ENCODE data around the gene DNAH1. TPM values are rescaled to one million over a fixed set of nuclear protein-coding genes. Genes with fewer than 3 reads are reported as not detected.

Gene DNAH1
- total and polyA plus RNA-seq, 10 donors = 4.9 to 35.8 (median 24.6) TPM

- intact Hi-C loops (cut with DNase I; ENCODE audit: low total_unique reads) = no loop called here
- no peak for DNase-seq
- H3K4me1 ChIP-seq = peaks cover 0 to 5% (median 0%) of the 10 kb centered on the region in 6 donors
- H3K27ac ChIP-seq = no peak overlapping the region
- H3K36me3 ChIP-seq = peaks cover 0 to 88% (median 45%) of the 10 kb centered on the region in 6 donors
- H3K27me3 ChIP-seq (replicated peaks in 1 of 7) = no peaks in the 10 kb centered on the region
- WGBS, 5 donors = 90 to 95% (median 94%) methylated on average over 9 of the region's 9 CpGs
- H3K4me3 ChIP-seq = no peak overlapping the region
- H3K9me3 ChIP-seq = no peaks in the 10 kb centered on the region
- no peak for TF ChIP-seq POLR2AphosphoS5 (IDR thresholded peaks at IDR 0.05)
- no peak for TF ChIP-seq CTCF (IDR thresholded peaks at IDR 0.05 in 8 of 11, conservative IDR thresholded peaks at IDR 0.05 in 3 of 11)
- TF ChIP-seq POLR2A (IDR thresholded peaks at IDR 0.05) = no peak
These were observed 72.8 kb downstream of the DNAH1 start for GRCh38 chr3:52388933-52389332.

GRCh38 chr3:52391096-52391495, 75.0 kb downstream of the DNAH1 start:
- TF ChIP-seq POLR2A (IDR thresholded peaks at IDR 0.05) = no peak
- TF ChIP-seq CTCF (IDR thresholded peaks at IDR 0.05 in 8 of 11, conservative IDR thresholded peaks at IDR 0.05 in 3 of 11) = no peak
- TF ChIP-seq POLR2AphosphoS5 (IDR thresholded peaks at IDR 0.05) = no peak
- Histone ChIP-seq H3K27me3 (replicated peaks in 1 of 7) (no peaks in the 10 kb centered on the region), H3K36me3 (peaks cover 0 to 95% (median 47%) of the 10 kb centered on the region in 6 donors), H3K9me3 (no peaks in the 10 kb centered on the region), H3K4me3 (no peak overlapping the region), H3K4me1 (no peaks in the 10 kb centered on the region), H3K27ac (no peak overlapping the region)
- intact Hi-C loops (cut with DNase I; ENCODE audit: low total_unique reads) = no loop called here
- WGBS, 5 donors = 90 to 97% (median 93%) methylated on average over 12 of the region's 12 CpGs
- no peak for DNase-seq

- intact Hi-C loops (cut with DNase I; ENCODE audit: low total_unique reads) = no loop called here
These were observed 76.3 kb downstream of the DNAH1 start for GRCh38 chr3:52392216-52392930.

More at GRCh38 chr3:52392216-52392930, 76.3 kb downstream of the DNAH1 start:
- no peak overlapping the region for H3K27ac ChIP-seq
- H3K4me3 ChIP-seq = no peak overlapping the region
- peak; percentile 50 for DNase-seq
- no peaks in the 10 kb centered on the region for H3K4me1 ChIP-seq
- 86 to 95% (median 94%) methylated on average over 10 to 16 of the region's 16 CpGs for WGBS, 5 donors
- no peaks in the 10 kb centered on the region for H3K27me3 ChIP-seq (replicated peaks in 1 of 7)
- no peak for TF ChIP-seq CTCF (IDR thresholded peaks at IDR 0.05 in 8 of 11, conservative IDR thresholded peaks at IDR 0.05 in 3 of 11)
- no peak for TF ChIP-seq POLR2AphosphoS5 (IDR thresholded peaks at IDR 0.05)
- TF ChIP-seq POLR2A (IDR thresholded peaks at IDR 0.05) = no peak
- H3K9me3 ChIP-seq = no peaks in the 10 kb centered on the region
- H3K36me3 ChIP-seq = peaks cover 0 to 95% (median 40%) of the 10 kb centered on the region in 6 donors
